A673 (cell line): ENCODE measurements around the gene RHPN2. TPM values are rescaled to one million over a fixed set of nuclear protein-coding genes. Genes with fewer than 3 reads are reported as not detected.

Source experiments
- BruUV-seq: library from RNA; stranded (reverse); fragments of 400-500 nt; replicated peaks from 2 replicates; lab custom pipeline; 2021; lab: Mats Ljungman, UMichigan
- CTCF ChIA-PET: fragments of 300-600 bp; sonication (Branson Sonifier 250); formaldehyde crosslinking; loops from one replicate; lab custom pipeline; 2022; ENCODE audit warnings: antibody characterized with exemption; lab: Charles Lee
- POLR2A ChIA-PET: fragments of 300-600 bp; sonication (Branson Sonifier 250); formaldehyde crosslinking; loops from one replicate; lab custom pipeline; 2022; ENCODE audit warnings: antibody characterized with exemption; ENCODE audit not compliant: low non-redundant PET; lab: Charles Lee
- DNase-seq: peaks from one replicate; pipeline ENCODE4 v3.0.0-alpha.2; 2015; ENCODE audit warnings: low spot score
- H3K27ac ChIP-seq: fragments of 200-600 bp; sonication (generic); 2 replicates; pipeline ENCODE4 v1.5.1; 2016; ENCODE audit warnings: mixed run types, low read depth, mild to moderate bottlenecking, mixed read lengths, antibody characterized with exemption, low read length; ENCODE audit not compliant: poor library complexity, severe bottlenecking
- H3K27me3 ChIP-seq: fragments of 200-600 bp; sonication (generic); replicated peaks from 2 replicates; pipeline ENCODE4 v1.6.1; 2017; ENCODE audit warnings: mixed run types, low read depth, mild to moderate bottlenecking, mixed read lengths, antibody characterized with exemption, low read length; ENCODE audit not compliant: insufficient read depth, poor library complexity
- H3K36me3 ChIP-seq: fragments of 200-600 bp; sonication (generic); 2 replicates; pipeline ENCODE4 v1.6.1; 2016; ENCODE audit warnings: mixed run types, mild to moderate bottlenecking, mixed read lengths, antibody characterized with exemption, low read length; ENCODE audit not compliant: insufficient read depth, poor library complexity, severe bottlenecking
- H3K4me1 ChIP-seq: fragments of 200-600 bp; sonication (generic); 2 replicates; pipeline ENCODE4 v1.6.1; 2017; ENCODE audit warnings: mixed run types, mild to moderate bottlenecking, mixed read lengths, antibody characterized with exemption, low read length; ENCODE audit not compliant: insufficient read depth, poor library complexity, severe bottlenecking
- H3K4me3 ChIP-seq: fragments of 200-600 bp; sonication (generic); 2 replicates; pipeline ENCODE4 v1.5.1; 2016; ENCODE audit warnings: low read depth, mixed run types, mild to moderate bottlenecking, mixed read lengths, low read length; ENCODE audit not compliant: poor library complexity, severe bottlenecking
- H3K9me3 ChIP-seq: fragments of 200-600 bp; sonication (generic); 2 replicates; pipeline ENCODE4 v1.6.1; 2016; ENCODE audit warnings: mixed run types, low read depth, mild to moderate bottlenecking, mixed read lengths, antibody characterized with exemption, low read length; ENCODE audit not compliant: poor library complexity, severe bottlenecking
- EZH2 ChIP-seq: fragments of 200-600 bp; sonication (generic); IDR thresholded peaks from 2 replicates; pipeline ENCODE4 v1.6.1; 2017; ENCODE audit warnings: borderline replicate concordance, low read depth, mild to moderate bottlenecking, mixed read lengths, antibody characterized with exemption, low read length; ENCODE audit not compliant: poor library complexity, severe bottlenecking
- intact Hi-C: fragments of 100-400 bp; cut with micrococcal nuclease; formaldehyde crosslinking; loops from one replicate; pipeline ENCODE4 v1.10.0; 2022; ENCODE audit not compliant: unreplicated experiment
- total RNA-seq: library from RNA; stranded (reverse); gene quantifications from 2 replicates; pipeline ENCODE4 v1.2.3, GENCODE V29; 2021
- TF ChIP-seq, protein P1 (sequence below): fragments of 300-800, 200-600 bp; sonication (generic); conservative IDR thresholded peaks from 2 replicates; pipeline ENCODE4 v1.5.1; 2017; ENCODE audit warnings: low read depth, mild to moderate bottlenecking, antibody characterized with exemption, low read length, moderate library complexity, mixed read lengths

The RHPN2 gene
- total RNA-seq, 1 experiment from 2014 or later, result 10.5 TPM

GRCh38 chr19:32928806-32929205, 135.9 kb downstream of the RHPN2 start:
- H3K27ac ChIP-seq, result no peak overlapping the region
- no peaks in the 10 kb centered on the region for H3K9me3 ChIP-seq
- no peaks in the 10 kb centered on the region for H3K27me3 ChIP-seq
- ChIA-PET CTCF (no interaction called here), POLR2A (no interaction called here)
- intact Hi-C loops, result no loop called here
- H3K4me1 ChIP-seq, result no peaks in the 10 kb centered on the region
- DNase-seq, result no peak
- no TSS peak for BruUV-seq
- no peak overlapping the region for H3K4me3 ChIP-seq
- peaks cover 20% of the 10 kb centered on the region for H3K36me3 ChIP-seq
- TF ChIP-seq, protein P1, sequence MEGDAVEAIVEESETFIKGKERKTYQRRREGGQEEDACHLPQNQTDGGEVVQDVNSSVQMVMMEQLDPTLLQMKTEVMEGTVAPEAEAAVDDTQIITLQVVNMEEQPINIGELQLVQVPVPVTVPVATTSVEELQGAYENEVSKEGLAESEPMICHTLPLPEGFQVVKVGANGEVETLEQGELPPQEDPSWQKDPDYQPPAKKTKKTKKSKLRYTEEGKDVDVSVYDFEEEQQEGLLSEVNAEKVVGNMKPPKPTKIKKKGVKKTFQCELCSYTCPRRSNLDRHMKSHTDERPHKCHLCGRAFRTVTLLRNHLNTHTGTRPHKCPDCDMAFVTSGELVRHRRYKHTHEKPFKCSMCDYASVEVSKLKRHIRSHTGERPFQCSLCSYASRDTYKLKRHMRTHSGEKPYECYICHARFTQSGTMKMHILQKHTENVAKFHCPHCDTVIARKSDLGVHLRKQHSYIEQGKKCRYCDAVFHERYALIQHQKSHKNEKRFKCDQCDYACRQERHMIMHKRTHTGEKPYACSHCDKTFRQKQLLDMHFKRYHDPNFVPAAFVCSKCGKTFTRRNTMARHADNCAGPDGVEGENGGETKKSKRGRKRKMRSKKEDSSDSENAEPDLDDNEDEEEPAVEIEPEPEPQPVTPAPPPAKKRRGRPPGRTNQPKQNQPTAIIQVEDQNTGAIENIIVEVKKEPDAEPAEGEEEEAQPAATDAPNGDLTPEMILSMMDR, result no peak
- no peak for TF ChIP-seq EZH2

Other genes with a start within 250 kb of the RHPN2 start
- 0.34 and 0.39 TPM in 2 replicates for gene SLC7A9, start 195.1 kb downstream of the RHPN2 start, total RNA-seq
- 38.7 and 47.2 TPM in 2 replicates for gene CEP89, start 92.9 kb downstream of the RHPN2 start, total RNA-seq
- 10.0 and 11.1 TPM in 2 replicates for gene FAAP24, start 92.6 kb downstream of the RHPN2 start, total RNA-seq
- 12.4 and 16.6 TPM in 2 replicates for gene GPATCH1, start 16.3 kb upstream of the RHPN2 start, total RNA-seq
- not detected in 2 replicates for gene WDR88, start 67.2 kb upstream of the RHPN2 start, total RNA-seq
- gene LRP3, start 129.4 kb upstream of the RHPN2 start, total RNA-seq, result 39.4 and 42.0 TPM in 2 replicates
- gene SLC7A10, start 161.0 kb upstream of the RHPN2 start, total RNA-seq, result 0.17 and 0.28 TPM in 2 replicates
- 1.4 TPM in 2 replicates for gene CEBPA, start 237.6 kb upstream of the RHPN2 start, total RNA-seq